Measurements from ENCODE around the gene XYLT1.

The XYLT1 gene

GRCh38 chr16:17215306-17215705 lies 255.5 kb downstream of the XYLT1 start:
- Histone ChIP-seq H3K4me1 (ENCODE audit: control insufficient read depth, insufficient read depth, low read length, unreplicated experiment) (no peaks in the 10 kb centered on the region), H3K4me3 (ENCODE audit: low read depth, low read length) (no peak overlapping the region), H3K36me3 (ENCODE audit: insufficient read depth, low read length) (peaks cover 3% of the 10 kb centered on the region; the same call in 1 of the 2 replicates), H3K27me3 (ENCODE audit: insufficient read depth, low read length) (no peaks in the 10 kb centered on the region), H2AFZ (ENCODE audit: low read length, unreplicated experiment) (no peak overlapping the region), H3K79me2 (ENCODE audit: control insufficient read depth, insufficient read depth, low read length, unreplicated experiment) (no peaks in the 10 kb centered on the region), H3K27ac (ENCODE audit: low read depth, low read length) (no peak overlapping the region)

- no peaks in the 10 kb centered on the region for H3K79me2 ChIP-seq (ENCODE audit: control insufficient read depth, insufficient read depth, low read length, unreplicated experiment)
These were observed 256.8 kb downstream of the XYLT1 start for GRCh38 chr16:17213974-17214373.

DNA sequence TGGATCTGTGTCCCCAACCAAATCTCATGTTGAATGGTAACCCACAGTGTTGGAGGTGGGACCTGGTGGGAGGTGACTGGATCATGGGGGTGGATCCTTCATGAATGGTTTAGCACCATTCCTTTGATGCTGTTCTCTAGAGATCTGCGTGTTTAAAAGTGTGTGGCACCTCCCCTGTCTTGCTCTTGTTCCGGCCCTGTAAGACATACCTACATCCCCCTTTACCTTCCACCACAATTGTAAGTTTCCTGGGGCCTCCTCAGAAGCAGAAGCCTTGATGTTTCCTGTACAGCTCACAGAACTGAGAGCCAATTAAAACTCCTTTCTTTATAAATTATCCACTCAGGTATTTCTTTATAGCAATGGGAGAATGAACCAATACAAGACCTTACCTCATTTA lies 257.7 kb downstream of the XYLT1 start:
- no peaks in the 10 kb centered on the region for H3K79me2 ChIP-seq (ENCODE audit: control insufficient read depth, insufficient read depth, low read length, unreplicated experiment)
- no peaks in the 10 kb centered on the region for H3K4me1 ChIP-seq (ENCODE audit: control insufficient read depth, insufficient read depth, low read length, unreplicated experiment)
- H3K27ac ChIP-seq (ENCODE audit: low read depth, low read length) = no peak overlapping the region
- no peak overlapping the region for H2AFZ ChIP-seq (ENCODE audit: low read length, unreplicated experiment)
- no peaks in the 10 kb centered on the region for H3K27me3 ChIP-seq (ENCODE audit: insufficient read depth, low read length)
- peaks cover 3% of the 10 kb centered on the region; the same call in 1 of the 2 replicates for H3K36me3 ChIP-seq (ENCODE audit: insufficient read depth, low read length)
- no peak overlapping the region for H3K4me3 ChIP-seq (ENCODE audit: low read depth, low read length)

More at GRCh38 chr16:17213974-17214373, 256.8 kb downstream of the XYLT1 start:
- H3K4me1 ChIP-seq (ENCODE audit: control insufficient read depth, insufficient read depth, low read length, unreplicated experiment) = no peaks in the 10 kb centered on the region
- no peak overlapping the region for H2AFZ ChIP-seq (ENCODE audit: low read length, unreplicated experiment)
- H3K36me3 ChIP-seq (ENCODE audit: insufficient read depth, low read length) = peaks cover 3% of the 10 kb centered on the region; the same call in 1 of the 2 replicates
- no peak overlapping the region for H3K27ac ChIP-seq (ENCODE audit: low read depth, low read length)
- H3K4me3 ChIP-seq (ENCODE audit: low read depth, low read length) = no peak overlapping the region
- H3K27me3 ChIP-seq (ENCODE audit: insufficient read depth, low read length) = no peaks in the 10 kb centered on the region

- no peaks in the 10 kb centered on the region for H3K79me2 ChIP-seq (ENCODE audit: control insufficient read depth, insufficient read depth, low read length, unreplicated experiment)
- no peaks in the 10 kb centered on the region for H3K27me3 ChIP-seq (ENCODE audit: insufficient read depth, low read length)
- H3K36me3 ChIP-seq (ENCODE audit: insufficient read depth, low read length) = peaks cover 3% of the 10 kb centered on the region; the same call in 1 of the 2 replicates
- no peak overlapping the region for H3K4me3 ChIP-seq (ENCODE audit: low read depth, low read length)
- H3K4me1 ChIP-seq (ENCODE audit: control insufficient read depth, insufficient read depth, low read length, unreplicated experiment) = no peaks in the 10 kb centered on the region
- no peak overlapping the region for H3K27ac ChIP-seq (ENCODE audit: low read depth, low read length)
- no peak overlapping the region for H2AFZ ChIP-seq (ENCODE audit: low read length, unreplicated experiment)
These were observed 258.2 kb downstream of the XYLT1 start for GRCh38 chr16:17212606-17213005.

DNA sequence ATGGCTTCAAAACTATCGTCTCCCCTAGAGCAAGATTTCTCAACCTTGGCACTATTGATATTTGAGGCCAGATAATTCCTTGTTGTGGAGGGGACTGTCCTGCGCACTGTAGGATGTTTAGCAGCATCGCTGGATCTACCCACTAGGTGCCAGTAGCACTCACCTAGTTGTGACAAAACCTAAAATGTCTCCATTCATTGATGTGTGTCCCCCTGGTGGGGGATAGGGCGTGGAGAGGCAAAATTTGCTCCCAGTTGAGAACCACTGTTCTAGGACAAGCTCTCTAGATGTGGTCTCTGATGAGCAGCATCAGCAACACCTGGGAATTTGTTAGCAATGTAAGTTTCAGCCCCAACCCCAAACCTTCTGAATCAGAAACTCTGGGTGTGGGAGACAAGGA lies 259.0 kb downstream of the XYLT1 start:
- Histone ChIP-seq H3K79me2 (ENCODE audit: control insufficient read depth, insufficient read depth, low read length, unreplicated experiment) (no peaks in the 10 kb centered on the region), H2AFZ (ENCODE audit: low read length, unreplicated experiment) (no peak overlapping the region), H3K4me3 (ENCODE audit: low read depth, low read length) (no peak overlapping the region), H3K27me3 (ENCODE audit: insufficient read depth, low read length) (no peaks in the 10 kb centered on the region), H3K36me3 (ENCODE audit: insufficient read depth, low read length) (peaks cover 3% of the 10 kb centered on the region; the same call in 1 of the 2 replicates), H3K27ac (ENCODE audit: low read depth, low read length) (no peak overlapping the region), H3K4me1 (ENCODE audit: control insufficient read depth, insufficient read depth, low read length, unreplicated experiment) (no peaks in the 10 kb centered on the region)

- Histone ChIP-seq H3K27ac (ENCODE audit: low read depth, low read length) (no peak overlapping the region), H3K4me3 (ENCODE audit: low read depth, low read length) (no peak overlapping the region), H2AFZ (ENCODE audit: low read length, unreplicated experiment) (no peak overlapping the region), H3K27me3 (ENCODE audit: insufficient read depth, low read length) (no peaks in the 10 kb centered on the region), H3K36me3 (ENCODE audit: insufficient read depth, low read length) (no peaks in the 10 kb centered on the region), H3K4me1 (ENCODE audit: control insufficient read depth, insufficient read depth, low read length, unreplicated experiment) (no peaks in the 10 kb centered on the region), H3K79me2 (ENCODE audit: control insufficient read depth, insufficient read depth, low read length, unreplicated experiment) (peaks cover 2% of the 10 kb centered on the region)
These were observed 264.0 kb downstream of the XYLT1 start for GRCh38 chr16:17206712-17207111.

DNA sequence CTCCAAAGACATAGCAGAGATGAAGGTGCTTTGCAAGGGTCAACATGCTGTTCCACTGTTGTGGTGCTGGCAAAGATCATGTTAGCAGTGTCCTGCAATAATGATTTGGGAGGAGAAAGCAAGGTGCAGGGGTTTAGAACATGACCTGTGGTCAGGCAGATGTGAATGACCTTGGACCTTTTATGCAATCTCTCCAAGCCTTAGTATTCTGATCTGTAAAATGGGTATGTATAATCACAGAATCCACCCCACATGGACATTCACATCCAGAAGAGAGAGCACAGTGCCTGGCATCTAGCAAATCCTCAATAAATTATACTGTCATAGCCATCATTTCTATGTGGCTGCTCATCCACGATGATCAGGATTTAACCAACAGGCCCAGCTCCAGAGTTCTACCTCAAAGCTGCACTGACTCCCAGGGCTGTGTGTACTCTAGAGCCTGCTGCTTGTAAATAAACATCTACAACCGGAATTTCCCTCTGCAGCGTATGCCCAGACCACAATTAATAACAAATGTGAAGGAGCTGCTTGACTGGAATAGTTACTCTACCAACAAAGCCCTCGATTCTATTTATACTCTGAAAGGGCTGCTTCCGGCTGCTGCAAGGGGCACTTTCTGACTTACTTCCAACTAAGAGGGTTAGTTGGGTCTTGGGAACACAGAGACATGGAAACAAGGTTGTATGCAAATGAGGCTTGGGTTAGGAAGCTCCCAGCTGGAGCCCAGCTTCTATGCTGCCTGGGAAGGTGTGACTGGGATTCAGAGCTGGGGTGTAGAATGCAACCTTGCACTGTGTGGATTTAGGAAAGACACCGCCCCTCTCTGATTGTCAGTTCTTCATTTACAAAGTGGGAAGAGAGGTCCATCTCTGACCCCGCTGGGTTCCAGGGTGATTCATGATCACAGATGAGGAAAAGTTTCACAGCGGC lies 265.2 kb downstream of the XYLT1 start:
- Histone ChIP-seq H3K36me3 (ENCODE audit: insufficient read depth, low read length) (no peaks in the 10 kb centered on the region), H3K27ac (ENCODE audit: low read depth, low read length) (no peak overlapping the region), H2AFZ (ENCODE audit: low read length, unreplicated experiment) (no peak overlapping the region), H3K27me3 (ENCODE audit: insufficient read depth, low read length) (no peaks in the 10 kb centered on the region), H3K79me2 (ENCODE audit: control insufficient read depth, insufficient read depth, low read length, unreplicated experiment) (peaks cover 2% of the 10 kb centered on the region), H3K4me1 (ENCODE audit: control insufficient read depth, insufficient read depth, low read length, unreplicated experiment) (no peaks in the 10 kb centered on the region), H3K4me3 (ENCODE audit: low read depth, low read length) (no peak overlapping the region)

DNA sequence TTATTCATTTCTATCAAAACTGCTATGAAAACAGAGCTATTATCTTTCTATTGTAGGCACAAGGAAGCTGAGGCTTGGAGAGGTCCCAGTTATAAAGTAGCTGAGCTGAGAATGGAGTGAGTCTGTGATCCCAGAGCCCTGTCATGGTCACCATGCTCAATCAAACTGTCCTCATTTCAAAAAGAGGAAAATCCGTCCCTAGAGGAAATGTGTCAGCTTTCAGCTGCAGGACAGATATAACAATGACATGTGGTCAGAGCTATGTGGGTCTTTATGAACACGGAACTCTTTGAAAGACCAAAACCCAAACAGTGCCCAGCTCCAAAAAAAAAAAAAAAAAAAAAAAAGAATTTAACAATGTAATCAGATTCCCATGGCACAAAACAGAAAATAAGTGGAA lies 266.1 kb downstream of the XYLT1 start:
- peaks cover 2% of the 10 kb centered on the region for H3K79me2 ChIP-seq (ENCODE audit: control insufficient read depth, insufficient read depth, low read length, unreplicated experiment)

DNA sequence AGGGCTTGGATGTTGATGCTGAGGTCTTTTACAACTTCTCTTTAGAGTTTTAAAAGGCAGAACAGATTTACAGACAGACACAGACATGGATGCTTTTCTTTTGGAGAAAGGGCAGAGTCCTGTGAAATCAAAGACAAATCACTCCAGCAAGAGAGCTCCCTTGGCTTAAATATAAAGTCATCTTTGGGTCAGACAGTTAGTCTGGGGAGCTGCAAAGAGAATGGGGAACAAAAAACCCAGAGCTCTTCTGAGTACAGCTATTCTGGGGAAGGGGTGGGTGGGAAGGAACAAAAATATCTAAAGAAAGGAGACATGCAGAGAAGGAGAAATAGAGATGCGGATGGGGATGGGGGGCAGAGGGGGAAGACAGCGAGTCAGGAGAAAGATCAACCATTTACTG lies 266.6 kb downstream of the XYLT1 start:
- Histone ChIP-seq H3K4me1 (ENCODE audit: control insufficient read depth, insufficient read depth, low read length, unreplicated experiment) (no peaks in the 10 kb centered on the region), H3K36me3 (ENCODE audit: insufficient read depth, low read length) (no peaks in the 10 kb centered on the region), H2AFZ (ENCODE audit: low read length, unreplicated experiment) (no peak overlapping the region), H3K4me3 (ENCODE audit: low read depth, low read length) (no peak overlapping the region), H3K27me3 (ENCODE audit: insufficient read depth, low read length) (no peaks in the 10 kb centered on the region), H3K27ac (ENCODE audit: low read depth, low read length) (no peak overlapping the region), H3K79me2 (ENCODE audit: control insufficient read depth, insufficient read depth, low read length, unreplicated experiment) (peaks cover 2% of the 10 kb centered on the region)

More for the DNA sequence above, 266.1 kb downstream of the XYLT1 start:
- Histone ChIP-seq H3K4me1 (ENCODE audit: control insufficient read depth, insufficient read depth, low read length, unreplicated experiment) (no peaks in the 10 kb centered on the region), H3K27me3 (ENCODE audit: insufficient read depth, low read length) (no peaks in the 10 kb centered on the region), H3K27ac (ENCODE audit: low read depth, low read length) (no peak overlapping the region), H2AFZ (ENCODE audit: low read length, unreplicated experiment) (no peak overlapping the region), H3K4me3 (ENCODE audit: low read depth, low read length) (no peak overlapping the region), H3K36me3 (ENCODE audit: insufficient read depth, low read length) (no peaks in the 10 kb centered on the region)

DNA sequence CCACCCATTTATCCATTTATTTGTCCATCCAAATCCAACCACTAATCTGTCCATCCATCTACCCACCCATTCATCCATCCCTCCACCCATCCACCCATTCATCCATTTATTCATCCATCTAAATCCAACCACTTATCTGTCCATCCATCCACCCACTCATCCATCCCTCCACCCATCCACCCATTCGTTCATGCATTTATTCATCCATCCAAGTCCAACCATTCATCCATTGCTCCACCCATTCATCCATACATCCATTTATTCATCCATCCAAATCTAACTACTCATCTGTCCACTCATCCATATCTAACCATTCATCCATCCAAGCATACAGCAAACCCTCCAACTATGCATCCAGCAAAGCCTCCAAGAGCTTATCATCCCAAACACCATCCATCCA lies 267.3 kb downstream of the XYLT1 start:
- H3K27ac ChIP-seq (ENCODE audit: low read depth, low read length) = no peak overlapping the region
- peaks cover 2% of the 10 kb centered on the region for H3K79me2 ChIP-seq (ENCODE audit: control insufficient read depth, insufficient read depth, low read length, unreplicated experiment)
- H3K27me3 ChIP-seq (ENCODE audit: insufficient read depth, low read length) = no peaks in the 10 kb centered on the region
- H2AFZ ChIP-seq (ENCODE audit: low read length, unreplicated experiment) = no peak overlapping the region
- no peaks in the 10 kb centered on the region for H3K36me3 ChIP-seq (ENCODE audit: insufficient read depth, low read length)
- no peaks in the 10 kb centered on the region for H3K4me1 ChIP-seq (ENCODE audit: control insufficient read depth, insufficient read depth, low read length, unreplicated experiment)
- no peak overlapping the region for H3K4me3 ChIP-seq (ENCODE audit: low read depth, low read length)

- Histone ChIP-seq H3K4me3 (ENCODE audit: low read depth, low read length) (no peak overlapping the region), H3K36me3 (ENCODE audit: insufficient read depth, low read length) (no peaks in the 10 kb centered on the region; the same call in 1 of the 2 replicates), H3K27ac (ENCODE audit: low read depth, low read length) (no peak overlapping the region), H3K4me1 (ENCODE audit: control insufficient read depth, insufficient read depth, low read length, unreplicated experiment) (no peaks in the 10 kb centered on the region), H2AFZ (ENCODE audit: low read length, unreplicated experiment) (no peak overlapping the region), H3K79me2 (ENCODE audit: control insufficient read depth, insufficient read depth, low read length, unreplicated experiment) (no peaks in the 10 kb centered on the region), H3K27me3 (ENCODE audit: insufficient read depth, low read length) (no peaks in the 10 kb centered on the region)
These were observed 271.6 kb downstream of the XYLT1 start for GRCh38 chr16:17199135-17199534.

All from ACC112 (cell line).